ENCODE measurements around the gene SOS2. TPM values are rescaled to one million over a fixed set of nuclear protein-coding genes. Genes with fewer than 3 reads are reported as not detected.

The SOS2 gene
- total RNA-seq, 1 experiment from 2014 or later = 11.7 TPM

- RAD21 ChIA-PET (ENCODE audit: low non-redundant PET in 1 of 2, low total read pairs in 2 of 2, uncharacterized antibody in 2 of 2, unreplicated experiment in 2 of 2) = no interaction called here
- H3K79me2 ChIP-seq (ENCODE audit: insufficient read depth, low read length) = peaks cover 35% of the 10 kb centered on the region
- intact Hi-C loops (cut with micrococcal nuclease) = no loop called here
- no peak for DNase-seq (ENCODE audit: low read depth, low spot score)
- H3K9ac ChIP-seq (ENCODE audit: low read length) = no peak overlapping the region
- no peaks in the 10 kb centered on the region for H3K36me3 ChIP-seq (ENCODE audit: control insufficient read depth in 1 of 2, insufficient read depth in 2 of 2, low read length in 2 of 2)
- no peak for ATAC-seq
- H3K9me2 ChIP-seq (ENCODE audit: insufficient read depth) = no peaks in the 10 kb centered on the region
- no peak overlapping the region for H2AFZ ChIP-seq (ENCODE audit: low read depth, low read length, poor library complexity, severe bottlenecking)
- BruUV-seq (replicated peaks) = no TSS peak
- no peak for TF ChIP-seq ATF3 (IDR thresholded peaks at IDR 0.05)
- TF ChIP-seq ZBTB33 (IDR thresholded peaks at IDR 0.05; ENCODE audit: extremely low read depth, insufficient replicate concordance, low read length) = no peak
- no peak for TF ChIP-seq CTCF (IDR thresholded peaks at IDR 0.05 in 2 of 3, conservative IDR thresholded peaks at IDR 0.05 in 1 of 3; ENCODE audit: borderline replicate concordance in 1 of 3, insufficient read depth in 1 of 3, low read depth in 2 of 3, low read length in 2 of 3)
- no peak for TF ChIP-seq POLR2A (IDR thresholded peaks at IDR 0.05; ENCODE audit: borderline replicate concordance, extremely low read depth, insufficient read depth, insufficient read length)
- TF ChIP-seq TCF7L2 (IDR thresholded peaks at IDR 0.05; ENCODE audit: borderline replicate concordance, extremely low read depth, insufficient read depth, insufficient read length) = no peak
- no peak for TF ChIP-seq ZFX (IDR thresholded peaks at IDR 0.05)
- no peak for TF ChIP-seq REST (IDR thresholded peaks at IDR 0.05; ENCODE audit: low read depth)
- TF ChIP-seq SRF (IDR thresholded peaks at IDR 0.05; ENCODE audit: low read depth) = no peak
- TF ChIP-seq EZH2phosphoT487 (IDR thresholded peaks at IDR 0.05; ENCODE audit: borderline replicate concordance) = no peak
- no peak for TF ChIP-seq RAD21 (IDR thresholded peaks at IDR 0.05; ENCODE audit: low read depth)
- TF ChIP-seq YY1 (IDR thresholded peaks at IDR 0.05; ENCODE audit: extremely low read depth, insufficient replicate concordance, low read depth, low read length) = no peak
- no peak for TF ChIP-seq EZH2 (IDR thresholded peaks at IDR 0.05)
- no peaks in the 10 kb centered on the region for H3K27me3 ChIP-seq (ENCODE audit: insufficient read depth, low read length)
- no peak overlapping the region for H3K4me3 ChIP-seq (replicated peaks in 1 of 2; ENCODE audit: low read depth in 1 of 2, low read length in 2 of 2)
- POLR2A ChIA-PET = interaction anchor here (0.6 kb wide), 1 partner anchor 658 kb away, joined by 3 read pairs; no protein-coding TSS in a partner anchor
- peaks cover 13 to 18% of the 10 kb centered on the region in 2 experiments for H3K4me1 ChIP-seq (ENCODE audit: control insufficient read depth in 1 of 2, insufficient read depth in 2 of 2, low read length in 2 of 2)
- H3K9me3 ChIP-seq (ENCODE audit: control insufficient read depth in 1 of 2, insufficient read depth in 1 of 2, low read depth in 1 of 2, low read length in 2 of 2) = no peaks in the 10 kb centered on the region
- H4K20me1 ChIP-seq (ENCODE audit: insufficient read depth) = no peaks in the 10 kb centered on the region
- CTCF ChIA-PET = no interaction called here
- H3K27ac ChIP-seq (ENCODE audit: low read depth, low read length) = no peak overlapping the region
- H3K4me2 ChIP-seq (ENCODE audit: low read length) = no peak overlapping the region
Measured at GRCh38 chr14:50225974-50226297, 5.4 kb downstream of the SOS2 start.

Measured in HCT116 (cell line).